SK-N-SH (cell line): Measurements from ENCODE around the gene OR2AE1. TPM values are rescaled to one million over a fixed set of nuclear protein-coding genes. Genes with fewer than 3 reads are reported as not detected.

Source experiments
- CTCF ChIA-PET: fragments of 300-600, 350-600 bp; formaldehyde crosslinking; extraction: SDS; loops from one replicate; lab custom pipeline; 2021; lab: Yijun Ruan, JAX
- POLR2A ChIA-PET: fragments of 350-600 bp; sonication (Branson Sonifier 250); formaldehyde crosslinking; extraction: SDS; loops from one replicate; lab custom pipeline; 2020; ENCODE audit warnings: antibody characterized with exemption, inconsistent platforms; lab: Yijun Ruan, JAX
- DNase-seq: peaks from one replicate; pipeline ENCODE4 v3.0.0; 2012
- H2AFZ ChIP-seq: fragments of 200-600 bp; sonication (generic); 2 replicates; pipeline ENCODE4 v1.8.1; 2016; ENCODE audit warnings: antibody characterized with exemption, mild to moderate bottlenecking, low read depth
- H3F3A ChIP-seq: fragments of 200-600 bp; sonication (generic); replicated peaks from 2 replicates; pipeline ENCODE3; 2016; ENCODE audit warnings: antibody characterized with exemption, mild to moderate bottlenecking; ENCODE audit not compliant: insufficient read depth
- H3K27ac ChIP-seq, 2 experiments: fragments of 200-500 bp in 1 of 2; fragments of 200-600 bp in 1 of 2; sonication (Bioruptor generic) in 1 of 2; sonication (generic), shearing (Covaris generic) in 1 of 2; 2 replicates each; pipeline versions ENCODE4 v1.5.1 to v1.6.1; 2014 to 2016; ENCODE audit warnings: low read depth in 2 of 2, inconsistent platforms in 1 of 2, low read length in 1 of 2, mild to moderate bottlenecking in 1 of 2, mixed read lengths in 1 of 2
- H3K27me3 ChIP-seq: fragments of 200-600 bp; sonication (generic), shearing (Covaris generic); 2 replicates; pipeline ENCODE4 v1.6.1; 2016; ENCODE audit warnings: mixed run types; ENCODE audit not compliant: insufficient read depth
- H3K36me3 ChIP-seq, 2 experiments: fragments of 200-500 bp in 1 of 2; fragments of 200-600 bp in 1 of 2; sonication (Bioruptor generic) in 1 of 2; sonication (generic) in 1 of 2; replicated peaks in 1 of 2; 2 replicates each; pipeline versions ENCODE3 to v1.5.1; 2014 to 2016; ENCODE audit warnings: low read length in 1 of 2, mild to moderate bottlenecking in 1 of 2; ENCODE audit not compliant: insufficient read depth in 2 of 2, control insufficient read depth in 1 of 2
- H3K4me1 ChIP-seq, 2 experiments: fragments of 200-500 bp in 1 of 2; fragments of 200-600 bp in 1 of 2; sonication (Bioruptor generic) in 1 of 2; sonication (generic), shearing (Covaris generic) in 1 of 2; 2 replicates each; pipeline versions ENCODE4 v1.5.1 to v1.6.1; 2014 to 2016; ENCODE audit warnings: low read depth in 1 of 2, low read length in 1 of 2, mixed run types in 1 of 2; ENCODE audit not compliant: insufficient read depth in 2 of 2, control insufficient read depth in 1 of 2
- H3K4me2 ChIP-seq: fragments of 200-600 bp; sonication (generic), shearing (Covaris generic); 2 replicates; pipeline ENCODE4 v1.6.1; 2017; ENCODE audit warnings: mixed run types
- H3K4me3 ChIP-seq, 2 experiments: fragments of 200-500 bp in 1 of 2; fragments of 200-600 bp in 1 of 2; sonication (Bioruptor generic) in 1 of 2; sonication (generic), shearing (Covaris generic) in 1 of 2; 2 replicates each; pipeline versions ENCODE4 v1.5.1 to v1.8.1; 2014 to 2016; ENCODE audit warnings: low read depth in 2 of 2, inconsistent platforms in 1 of 2, low read length in 1 of 2, mild to moderate bottlenecking in 1 of 2, mixed read lengths in 1 of 2, moderate library complexity in 1 of 2
- H3K79me2 ChIP-seq: fragments of 200-600 bp; sonication (generic); 2 replicates; pipeline ENCODE4 v1.8.1; 2017; ENCODE audit warnings: mild to moderate bottlenecking; ENCODE audit not compliant: insufficient read depth
- H3K9ac ChIP-seq: fragments of 200-600 bp; sonication (generic); 2 replicates; pipeline ENCODE4 v1.6.1; 2017; ENCODE audit warnings: mixed run types
- H3K9me2 ChIP-seq: fragments of 200-600 bp; sonication (generic); 2 replicates; pipeline ENCODE4 v1.6.1; 2017; ENCODE audit warnings: mixed run types
- H3K9me3 ChIP-seq: fragments of 200-600 bp; sonication (generic); 2 replicates; pipeline ENCODE4 v1.6.1; 2017; ENCODE audit warnings: mixed run types, mild to moderate bottlenecking, moderate library complexity
- H4K20me1 ChIP-seq: fragments of 200-600 bp; sonication (generic); 2 replicates; pipeline ENCODE4 v1.6.1; 2017; ENCODE audit warnings: mild to moderate bottlenecking, mixed run types; ENCODE audit not compliant: insufficient read depth
- CHD2 ChIP-seq: fragments of 150-350 bp; IDR thresholded peaks from 2 replicates; pipeline ENCODE4 v1.6.1; 2018; ENCODE audit warnings: low read length; ENCODE audit not compliant: partially characterized antibody
- ELF1 ChIP-seq: IDR thresholded peaks from 2 replicates; pipeline ENCODE4 v1.4.0; 2012
- EZH2phosphoT487 ChIP-seq: fragments of 200-600 bp; sonication (generic); IDR thresholded peaks from 2 replicates; pipeline ENCODE4 v1.6.1; 2017; ENCODE audit warnings: low read depth, mixed run types, mild to moderate bottlenecking, antibody characterized with exemption, moderate library complexity, borderline replicate concordance
- FOSL2 ChIP-seq: IDR thresholded peaks from 2 replicates; pipeline ENCODE4 v1.4.0; 2012; ENCODE audit warnings: low read depth, mild to moderate bottlenecking, moderate library complexity, borderline replicate concordance
- GABPA ChIP-seq: IDR thresholded peaks from 2 replicates; pipeline ENCODE4 v1.4.0; 2012; ENCODE audit warnings: low read depth, mild to moderate bottlenecking
- MEF2A ChIP-seq: IDR thresholded peaks from 2 replicates; pipeline ENCODE4 v1.4.0; 2012; ENCODE audit warnings: low read depth, borderline replicate concordance
- NFIC ChIP-seq: IDR thresholded peaks from 2 replicates; pipeline ENCODE4 v1.4.0; 2012; ENCODE audit warnings: borderline replicate concordance
- NRF1 ChIP-seq: IDR thresholded peaks from 2 replicates; pipeline ENCODE4 v1.6.1; 2012; ENCODE audit warnings: low read depth, mild to moderate bottlenecking, low read length
- POLR2AphosphoS5 ChIP-seq: IDR thresholded peaks from 2 replicates; pipeline ENCODE4 v1.6.1; 2012; ENCODE audit warnings: low read depth, low read length
- RAD21 ChIP-seq: IDR thresholded peaks from 2 replicates; pipeline ENCODE4 v1.6.1; 2012; ENCODE audit warnings: mild to moderate bottlenecking, low read length
- RCOR1 ChIP-seq: fragments of 150-350 bp; IDR thresholded peaks from 2 replicates; pipeline ENCODE4 v1.6.1; 2017; ENCODE audit warnings: antibody characterized with exemption, low read length
- RFX5 ChIP-seq: IDR thresholded peaks from 2 replicates; pipeline ENCODE4 v1.6.1; 2012; ENCODE audit warnings: mild to moderate bottlenecking, improper control_type of control experiment, low read length
- RXRA ChIP-seq: IDR thresholded peaks from 2 replicates; pipeline ENCODE4 v1.4.0; 2012; ENCODE audit warnings: low read depth, mild to moderate bottlenecking, borderline replicate concordance
- SMC3 ChIP-seq: IDR thresholded peaks from 2 replicates; pipeline ENCODE4 v1.6.1; 2012; ENCODE audit warnings: low read depth, low read length, improper control_type of control experiment
- YY1 ChIP-seq: IDR thresholded peaks from 2 replicates; pipeline ENCODE4 v1.4.0; 2012; ENCODE audit warnings: low read depth, mild to moderate bottlenecking
- WGBS: methylation state at CpG from one replicate; pipeline ENCODE4 v1.1.6; 2017; ENCODE audit warnings: low lambda C conversion rate; 5-methylcytosine and 5-hydroxymethylcytosine counted together
- polyA plus RNA-seq, 3 experiments: library from polyadenylated mRNA; depleted of rRNA; stranded (reverse); fragments of >200 nt; gene quantifications; 2 replicates each; pipeline ENCODE4 v1.2.3, GENCODE V29; 2012
- TF ChIP-seq, protein P1 (sequence below): IDR thresholded peaks from 2 replicates; pipeline ENCODE4 v1.4.0; 2012; ENCODE audit warnings: low read depth, borderline replicate concordance
- TF ChIP-seq, protein P2 (sequence below): fragments of 150-350 bp; IDR thresholded peaks from 2 replicates; pipeline ENCODE4 v1.6.1; 2016; ENCODE audit warnings: mild to moderate bottlenecking, low read depth, low read length
- TF ChIP-seq, protein P3 (sequence below): IDR thresholded peaks from 2 replicates; pipeline ENCODE4 v1.6.1; 2012; ENCODE audit warnings: mild to moderate bottlenecking, low read depth, low read length, moderate library complexity

The OR2AE1 gene
- polyA plus RNA-seq, 1 of the 3 experiments (the other 2 are of a cell fraction): not detected

DNA sequence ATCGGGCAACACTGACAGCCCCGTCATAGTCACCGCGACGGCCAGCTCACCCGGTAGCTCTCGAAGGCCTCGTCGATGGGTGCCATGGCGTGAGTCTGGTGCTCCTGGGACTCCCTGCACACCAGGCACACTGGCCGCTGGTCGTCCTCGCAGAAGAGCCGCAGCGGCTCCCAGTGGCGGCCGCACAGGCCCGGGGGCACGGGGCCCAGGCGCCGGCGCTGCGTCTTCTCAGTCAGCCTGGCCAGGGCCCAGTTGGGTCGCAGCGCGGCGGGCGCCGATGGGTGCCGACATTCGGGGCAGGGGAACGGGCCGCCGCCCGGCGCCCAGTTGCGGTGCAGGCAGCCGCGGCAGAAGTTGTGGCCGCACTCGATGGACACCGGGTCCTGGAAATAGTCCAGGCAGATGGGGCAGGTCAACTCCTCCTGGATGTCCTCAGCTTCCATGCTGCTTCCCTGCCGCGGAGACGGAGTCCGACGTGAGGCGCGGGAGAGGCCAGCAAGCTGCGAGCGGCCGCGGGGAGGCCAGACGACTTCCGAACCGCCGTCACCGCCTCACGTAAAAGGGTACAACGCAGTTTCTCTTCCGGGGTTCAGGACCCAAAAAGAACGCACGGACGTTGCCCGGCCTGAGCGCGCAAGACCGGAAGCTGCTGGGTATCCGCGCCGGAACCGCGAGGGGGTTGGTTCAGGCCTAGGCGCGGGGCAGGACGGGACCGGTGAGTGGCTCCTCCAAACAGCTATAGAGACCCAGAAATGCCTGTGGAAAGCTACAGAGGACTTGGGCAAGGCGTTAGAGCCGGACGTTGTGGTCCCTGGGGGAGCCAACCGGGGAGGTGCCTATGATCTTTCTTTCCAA is 42.4 kb upstream of the OR2AE1 start, which contains the start of gene TRIM4 (continued):
- no peak for TF ChIP-seq EZH2phosphoT487
- no peak for TF ChIP-seq RAD21

DNA sequence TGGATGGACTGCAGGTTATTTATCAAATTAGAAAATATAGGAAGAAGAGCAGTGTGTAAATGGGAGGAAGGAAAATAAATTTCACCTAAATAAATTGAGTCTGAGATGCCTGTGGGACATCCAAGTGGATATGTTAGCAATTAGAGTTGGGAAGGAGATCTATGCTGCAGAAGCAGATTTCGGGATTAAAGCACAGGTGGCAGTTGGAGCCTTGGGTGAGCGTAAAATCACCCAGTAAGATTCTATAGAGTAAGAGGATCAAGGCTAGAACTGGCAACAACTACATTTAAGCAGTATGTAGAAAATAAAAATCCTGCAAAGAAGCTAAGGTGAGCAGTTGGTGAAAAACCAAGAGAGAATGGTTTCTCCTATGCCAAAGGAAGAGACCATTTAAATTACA is 34.1 kb upstream of the OR2AE1 start:
- 29% methylated on average over 2 of the region's 2 CpGs for WGBS
- Histone ChIP-seq H3F3A (no peaks in the 10 kb centered on the region), H4K20me1 (no peaks in the 10 kb centered on the region), H3K9ac (no peak overlapping the region), H3K79me2 (peaks cover 14% of the 10 kb centered on the region), H3K9me3 (0 out of 2 replicates have a peak, but pooled peaks cover 4% of the 10 kb centered on the region), H3K4me2 (no peak overlapping the region), H3K27ac (no peak overlapping the region), H3K9me2 (no peaks in the 10 kb centered on the region)
- TF ChIP-seq NRF1 (no peak), YY1 (no peak), EZH2phosphoT487 (no peak), RAD21 (no peak), NFIC (no peak), MEF2A (no peak), ELF1 (no peak), FOSL2 (no peak), GABPA (no peak), CHD2 (no peak), RFX5 (no peak), SMC3 (no peak), RCOR1 (no peak), RXRA (no peak), POLR2AphosphoS5 (no peak)
- TF ChIP-seq, protein P1, sequence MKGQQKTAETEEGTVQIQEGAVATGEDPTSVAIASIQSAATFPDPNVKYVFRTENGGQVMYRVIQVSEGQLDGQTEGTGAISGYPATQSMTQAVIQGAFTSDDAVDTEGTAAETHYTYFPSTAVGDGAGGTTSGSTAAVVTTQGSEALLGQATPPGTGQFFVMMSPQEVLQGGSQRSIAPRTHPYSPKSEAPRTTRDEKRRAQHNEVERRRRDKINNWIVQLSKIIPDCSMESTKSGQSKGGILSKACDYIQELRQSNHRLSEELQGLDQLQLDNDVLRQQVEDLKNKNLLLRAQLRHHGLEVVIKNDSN: no peak
- TF ChIP-seq, protein P2, sequence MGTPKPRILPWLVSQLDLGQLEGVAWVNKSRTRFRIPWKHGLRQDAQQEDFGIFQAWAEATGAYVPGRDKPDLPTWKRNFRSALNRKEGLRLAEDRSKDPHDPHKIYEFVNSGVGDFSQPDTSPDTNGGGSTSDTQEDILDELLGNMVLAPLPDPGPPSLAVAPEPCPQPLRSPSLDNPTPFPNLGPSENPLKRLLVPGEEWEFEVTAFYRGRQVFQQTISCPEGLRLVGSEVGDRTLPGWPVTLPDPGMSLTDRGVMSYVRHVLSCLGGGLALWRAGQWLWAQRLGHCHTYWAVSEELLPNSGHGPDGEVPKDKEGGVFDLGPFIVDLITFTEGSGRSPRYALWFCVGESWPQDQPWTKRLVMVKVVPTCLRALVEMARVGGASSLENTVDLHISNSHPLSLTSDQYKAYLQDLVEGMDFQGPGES: no peak
- TF ChIP-seq, protein P3, sequence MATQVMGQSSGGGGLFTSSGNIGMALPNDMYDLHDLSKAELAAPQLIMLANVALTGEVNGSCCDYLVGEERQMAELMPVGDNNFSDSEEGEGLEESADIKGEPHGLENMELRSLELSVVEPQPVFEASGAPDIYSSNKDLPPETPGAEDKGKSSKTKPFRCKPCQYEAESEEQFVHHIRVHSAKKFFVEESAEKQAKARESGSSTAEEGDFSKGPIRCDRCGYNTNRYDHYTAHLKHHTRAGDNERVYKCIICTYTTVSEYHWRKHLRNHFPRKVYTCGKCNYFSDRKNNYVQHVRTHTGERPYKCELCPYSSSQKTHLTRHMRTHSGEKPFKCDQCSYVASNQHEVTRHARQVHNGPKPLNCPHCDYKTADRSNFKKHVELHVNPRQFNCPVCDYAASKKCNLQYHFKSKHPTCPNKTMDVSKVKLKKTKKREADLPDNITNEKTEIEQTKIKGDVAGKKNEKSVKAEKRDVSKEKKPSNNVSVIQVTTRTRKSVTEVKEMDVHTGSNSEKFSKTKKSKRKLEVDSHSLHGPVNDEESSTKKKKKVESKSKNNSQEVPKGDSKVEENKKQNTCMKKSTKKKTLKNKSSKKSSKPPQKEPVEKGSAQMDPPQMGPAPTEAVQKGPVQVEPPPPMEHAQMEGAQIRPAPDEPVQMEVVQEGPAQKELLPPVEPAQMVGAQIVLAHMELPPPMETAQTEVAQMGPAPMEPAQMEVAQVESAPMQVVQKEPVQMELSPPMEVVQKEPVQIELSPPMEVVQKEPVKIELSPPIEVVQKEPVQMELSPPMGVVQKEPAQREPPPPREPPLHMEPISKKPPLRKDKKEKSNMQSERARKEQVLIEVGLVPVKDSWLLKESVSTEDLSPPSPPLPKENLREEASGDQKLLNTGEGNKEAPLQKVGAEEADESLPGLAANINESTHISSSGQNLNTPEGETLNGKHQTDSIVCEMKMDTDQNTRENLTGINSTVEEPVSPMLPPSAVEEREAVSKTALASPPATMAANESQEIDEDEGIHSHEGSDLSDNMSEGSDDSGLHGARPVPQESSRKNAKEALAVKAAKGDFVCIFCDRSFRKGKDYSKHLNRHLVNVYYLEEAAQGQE: no peak
- TF ChIP-seq, all 33 proteins: peak for 0
- H3K36me3 ChIP-seq: peaks cover 3 to 5% of the 10 kb centered on the region in 2 experiments
- H2AFZ ChIP-seq: no peak overlapping the region
- no peak overlapping the region for H3K4me3 ChIP-seq
- H3K27me3 ChIP-seq: peaks cover 18% of the 10 kb centered on the region; the same call in 1 of the 2 replicates
- CTCF ChIA-PET: interaction anchor here (6.9 kb wide), 1 partner anchor 78 kb away, joined by 85 read pairs; no protein-coding TSS in a partner anchor
- DNase-seq: no peak
- H3K4me1 ChIP-seq: no peaks in the 10 kb centered on the region
- POLR2A ChIA-PET: no interaction called here
